Gastrocnemius medialis (tissue), 4 donors: Measurements from ENCODE around the gene ACTA1.

Experiments
- CTCF ChIP-seq, 5 experiments: fragments of 450-650 bp in 3 of 5; fragments of 200-600 bp in 2 of 5; sonication (generic) in 2 of 5; IDR thresholded peaks in 4 of 5; conservative IDR thresholded peaks in 1 of 5; 1 replicate in 4 of 5; 2 replicates in 1 of 5; pipeline ENCODE4 v1.5.1; 2016 to 2019; ENCODE audit warnings: antibody characterized with exemption in 5 of 5, mild to moderate bottlenecking in 3 of 5, moderate library complexity in 3 of 5
- POLR2A ChIP-seq, 2 donors: fragments of 450-650 bp; IDR thresholded peaks; one replicate each; pipeline ENCODE4 v1.6.1; 2017; ENCODE audit warnings: antibody characterized with exemption in 2 of 2, mild to moderate bottlenecking in 2 of 2, moderate library complexity in 2 of 2

GRCh38 chr1:229482511-229482910, 48.6 kb upstream of the ACTA1 start:
- TF ChIP-seq CTCF (IDR thresholded peaks at IDR 0.05 in 4 of 5, conservative IDR thresholded peaks at IDR 0.05 in 1 of 5) = no peak
- no peak for TF ChIP-seq POLR2A (IDR thresholded peaks at IDR 0.05)
